Tibial nerve (tissue), 4 donors: ENCODE measurements around the gene FAM131C.

Experiments
- EP300 ChIP-seq, 2 donors: sonication (generic); formaldehyde crosslinking; IDR thresholded peaks; one replicate each; pipeline ENCODE4 v1.6.1; 2017; ENCODE audit warnings: antibody characterized with exemption in 2 of 2, mild to moderate bottlenecking in 1 of 2
- POLR2A ChIP-seq, 2 donors: fragments of 450-650 bp; IDR thresholded peaks; one replicate each; pipeline ENCODE4 v1.6.1; 2017; ENCODE audit warnings: antibody characterized with exemption in 2 of 2, mild to moderate bottlenecking in 2 of 2, moderate library complexity in 2 of 2
- TF ChIP-seq, protein P1 (sequence below), 5 experiments: fragments of 200-600 bp in 3 of 5; fragments of 450-650 bp in 2 of 5; sonication (generic) in 3 of 5; IDR thresholded peaks; one replicate each; pipeline ENCODE4 v1.5.1; 2016 to 2019; ENCODE audit warnings: antibody characterized with exemption in 5 of 5, mild to moderate bottlenecking in 3 of 5, moderate library complexity in 2 of 5

DNA sequence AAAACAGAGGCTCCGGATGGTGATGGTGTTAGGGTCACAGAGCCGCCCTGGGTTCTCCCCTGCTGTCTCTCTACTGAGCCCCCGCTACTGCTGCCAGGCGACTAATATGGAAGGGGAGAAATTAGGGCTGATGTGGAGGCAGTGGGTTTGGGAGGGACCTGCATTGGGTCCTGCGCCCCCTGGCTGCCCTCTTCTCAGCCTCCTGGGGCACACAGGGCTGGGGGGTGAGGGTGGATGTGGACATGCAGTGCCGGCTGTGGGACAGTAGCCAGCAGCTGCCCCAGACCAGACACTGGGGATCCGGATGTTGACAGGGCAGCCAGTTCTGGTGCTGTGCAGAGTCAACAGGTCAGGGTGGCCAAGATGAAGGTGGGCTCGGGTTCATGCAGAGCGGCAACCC lies 31.4 kb downstream of the FAM131C start:
- TF ChIP-seq, protein P1, sequence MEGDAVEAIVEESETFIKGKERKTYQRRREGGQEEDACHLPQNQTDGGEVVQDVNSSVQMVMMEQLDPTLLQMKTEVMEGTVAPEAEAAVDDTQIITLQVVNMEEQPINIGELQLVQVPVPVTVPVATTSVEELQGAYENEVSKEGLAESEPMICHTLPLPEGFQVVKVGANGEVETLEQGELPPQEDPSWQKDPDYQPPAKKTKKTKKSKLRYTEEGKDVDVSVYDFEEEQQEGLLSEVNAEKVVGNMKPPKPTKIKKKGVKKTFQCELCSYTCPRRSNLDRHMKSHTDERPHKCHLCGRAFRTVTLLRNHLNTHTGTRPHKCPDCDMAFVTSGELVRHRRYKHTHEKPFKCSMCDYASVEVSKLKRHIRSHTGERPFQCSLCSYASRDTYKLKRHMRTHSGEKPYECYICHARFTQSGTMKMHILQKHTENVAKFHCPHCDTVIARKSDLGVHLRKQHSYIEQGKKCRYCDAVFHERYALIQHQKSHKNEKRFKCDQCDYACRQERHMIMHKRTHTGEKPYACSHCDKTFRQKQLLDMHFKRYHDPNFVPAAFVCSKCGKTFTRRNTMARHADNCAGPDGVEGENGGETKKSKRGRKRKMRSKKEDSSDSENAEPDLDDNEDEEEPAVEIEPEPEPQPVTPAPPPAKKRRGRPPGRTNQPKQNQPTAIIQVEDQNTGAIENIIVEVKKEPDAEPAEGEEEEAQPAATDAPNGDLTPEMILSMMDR (IDR thresholded peaks at IDR 0.05): no peak
- TF ChIP-seq POLR2A (IDR thresholded peaks at IDR 0.05): no peak
- TF ChIP-seq EP300 (IDR thresholded peaks at IDR 0.05): no peak
